ENCODE measurements around the gene GRIP2. TPM values are rescaled to one million over a fixed set of nuclear protein-coding genes. Genes with fewer than 3 reads are reported as not detected.

GRIP2 gene
- total RNA-seq, 1 donor from 2014 or later: 8.9 TPM

DNA sequence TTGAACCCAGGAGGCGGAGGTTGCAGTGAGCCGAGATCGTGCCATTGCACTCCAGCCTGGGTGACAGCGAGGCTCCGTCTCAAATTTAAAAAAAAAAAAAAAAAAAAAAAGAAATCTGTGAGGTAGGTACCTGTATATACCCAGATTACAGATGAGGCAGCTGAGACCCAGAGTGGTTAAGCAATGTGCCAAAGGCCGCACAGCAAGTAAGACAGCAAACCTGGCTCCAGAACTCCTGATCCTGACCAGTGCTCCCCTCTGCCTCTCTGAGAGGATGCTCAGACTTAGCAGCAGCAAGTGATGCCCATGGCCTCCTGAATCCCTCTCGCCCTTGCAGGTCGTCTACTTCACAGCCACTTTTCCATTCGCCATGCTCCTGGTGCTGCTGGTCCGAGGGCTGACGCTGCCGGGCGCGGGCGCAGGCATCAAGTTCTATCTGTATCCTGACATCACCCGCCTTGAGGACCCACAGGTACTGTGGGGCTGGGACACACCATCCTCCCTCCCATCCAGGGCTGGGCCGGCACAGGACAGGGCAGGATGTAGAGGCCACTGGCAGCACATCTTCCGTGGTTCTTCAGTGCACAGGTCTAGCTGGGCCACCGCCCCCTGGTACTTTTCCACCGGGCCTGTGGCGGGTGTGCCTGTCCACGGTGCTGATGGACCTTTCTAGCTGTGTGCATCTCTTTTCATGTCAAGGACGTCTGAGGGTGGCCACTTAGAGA, 73.8 kb downstream of the GRIP2 start:
- no peak overlapping the region for H3K9ac ChIP-seq (ENCODE audit: low read depth in 1 of 3, low read length in 3 of 3)
- H3K4me1 ChIP-seq (ENCODE audit: control insufficient read depth in 3 of 3, insufficient read depth in 3 of 3, low read length in 3 of 3): peaks cover 3 to 8% (median 8%) of the 10 kb centered on the region in 3 donors
- H3K36me3 ChIP-seq (ENCODE audit: control insufficient read depth in 3 of 3, insufficient read depth in 3 of 3, low read length in 3 of 3): peaks cover 41 to 55% (median 42%) of the 10 kb centered on the region in 3 donors

GRCh38 chr3:14465425-14465824, 74.7 kb downstream of the GRIP2 start:
- peaks cover 41 to 58% (median 42%) of the 10 kb centered on the region in 3 donors for H3K36me3 ChIP-seq (ENCODE audit: control insufficient read depth in 3 of 3, insufficient read depth in 3 of 3, low read length in 3 of 3)
- no peak overlapping the region for H3K9ac ChIP-seq (ENCODE audit: low read depth in 1 of 3, low read length in 3 of 3)
- no peak overlapping the region for H3K4me3 ChIP-seq (ENCODE audit: low read length in 3 of 3)
- no peaks in the 10 kb centered on the region for H3K27me3 ChIP-seq (ENCODE audit: control insufficient read depth in 3 of 3, insufficient read depth in 3 of 3, low read length in 3 of 3)
- H3K4me1 ChIP-seq (ENCODE audit: control insufficient read depth in 3 of 3, insufficient read depth in 3 of 3, low read length in 3 of 3): peaks cover 12 to 17% (median 17%) of the 10 kb centered on the region in 3 donors
- H3K9me3 ChIP-seq (ENCODE audit: control insufficient read depth in 3 of 3, low read length in 3 of 3): no peaks in the 10 kb centered on the region
- H3K27ac ChIP-seq (ENCODE audit: low read depth, low read length): no peak overlapping the region

More for the DNA sequence above, 73.8 kb downstream of the GRIP2 start:
- Histone ChIP-seq H3K4me3 (ENCODE audit: low read length in 3 of 3) (no peak overlapping the region), H3K27me3 (ENCODE audit: control insufficient read depth in 3 of 3, insufficient read depth in 3 of 3, low read length in 3 of 3) (no peaks in the 10 kb centered on the region), H3K9me3 (ENCODE audit: control insufficient read depth in 3 of 3, low read length in 3 of 3) (no peaks in the 10 kb centered on the region), H3K27ac (ENCODE audit: low read depth, low read length) (no peak overlapping the region)

DNA sequence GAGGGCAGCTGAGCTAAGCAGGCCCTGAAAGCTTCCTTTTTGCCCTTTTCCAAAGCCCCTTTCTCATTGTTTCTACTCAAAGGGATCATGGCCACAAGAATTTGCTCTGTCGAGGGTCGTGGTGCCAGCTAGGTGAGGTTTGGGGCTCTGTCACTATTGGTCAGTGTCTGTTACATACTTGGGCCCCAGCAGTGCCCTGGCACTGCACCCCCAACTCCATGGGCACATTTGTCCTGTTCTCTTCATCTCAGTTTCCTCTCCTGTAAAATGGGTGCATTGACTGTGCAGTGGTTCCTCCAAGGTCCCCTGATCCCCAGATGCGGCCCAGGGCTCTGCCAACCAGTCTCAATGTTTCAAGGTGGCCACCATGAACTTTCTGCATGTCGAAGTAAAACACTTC, 75.6 kb downstream of the GRIP2 start:
- no peaks in the 10 kb centered on the region for H3K9me3 ChIP-seq (ENCODE audit: control insufficient read depth in 3 of 3, low read length in 3 of 3)
- H3K4me1 ChIP-seq (ENCODE audit: control insufficient read depth in 3 of 3, insufficient read depth in 3 of 3, low read length in 3 of 3): peaks cover 16 to 21% (median 20%) of the 10 kb centered on the region in 3 donors
- H3K27me3 ChIP-seq (ENCODE audit: control insufficient read depth in 3 of 3, insufficient read depth in 3 of 3, low read length in 3 of 3): no peaks in the 10 kb centered on the region
- H3K9ac ChIP-seq (ENCODE audit: low read depth in 1 of 3, low read length in 3 of 3): no peak overlapping the region
- no peak overlapping the region for H3K4me3 ChIP-seq (ENCODE audit: low read length in 3 of 3)
- no peak overlapping the region for H3K27ac ChIP-seq (ENCODE audit: low read depth, low read length)
- H3K36me3 ChIP-seq (ENCODE audit: control insufficient read depth in 3 of 3, insufficient read depth in 3 of 3, low read length in 3 of 3): peaks cover 37 to 58% (median 42%) of the 10 kb centered on the region in 3 donors

GRCh38 chr3:14464141-14464465, 76.0 kb downstream of the GRIP2 start:
- Histone ChIP-seq H3K27ac (ENCODE audit: low read depth, low read length) (no peak overlapping the region), H3K9me3 (ENCODE audit: control insufficient read depth in 3 of 3, low read length in 3 of 3) (no peaks in the 10 kb centered on the region), H3K36me3 (ENCODE audit: control insufficient read depth in 3 of 3, insufficient read depth in 3 of 3, low read length in 3 of 3) (peaks cover 35 to 57% (median 46%) of the 10 kb centered on the region in 3 donors), H3K27me3 (ENCODE audit: control insufficient read depth in 3 of 3, insufficient read depth in 3 of 3, low read length in 3 of 3) (no peaks in the 10 kb centered on the region), H3K9ac (ENCODE audit: low read depth in 1 of 3, low read length in 3 of 3) (no peak overlapping the region), H3K4me1 (ENCODE audit: control insufficient read depth in 3 of 3, insufficient read depth in 3 of 3, low read length in 3 of 3) (peaks cover 16 to 21% (median 20%) of the 10 kb centered on the region in 3 donors), H3K4me3 (ENCODE audit: low read length in 3 of 3) (no peak overlapping the region)

DNA sequence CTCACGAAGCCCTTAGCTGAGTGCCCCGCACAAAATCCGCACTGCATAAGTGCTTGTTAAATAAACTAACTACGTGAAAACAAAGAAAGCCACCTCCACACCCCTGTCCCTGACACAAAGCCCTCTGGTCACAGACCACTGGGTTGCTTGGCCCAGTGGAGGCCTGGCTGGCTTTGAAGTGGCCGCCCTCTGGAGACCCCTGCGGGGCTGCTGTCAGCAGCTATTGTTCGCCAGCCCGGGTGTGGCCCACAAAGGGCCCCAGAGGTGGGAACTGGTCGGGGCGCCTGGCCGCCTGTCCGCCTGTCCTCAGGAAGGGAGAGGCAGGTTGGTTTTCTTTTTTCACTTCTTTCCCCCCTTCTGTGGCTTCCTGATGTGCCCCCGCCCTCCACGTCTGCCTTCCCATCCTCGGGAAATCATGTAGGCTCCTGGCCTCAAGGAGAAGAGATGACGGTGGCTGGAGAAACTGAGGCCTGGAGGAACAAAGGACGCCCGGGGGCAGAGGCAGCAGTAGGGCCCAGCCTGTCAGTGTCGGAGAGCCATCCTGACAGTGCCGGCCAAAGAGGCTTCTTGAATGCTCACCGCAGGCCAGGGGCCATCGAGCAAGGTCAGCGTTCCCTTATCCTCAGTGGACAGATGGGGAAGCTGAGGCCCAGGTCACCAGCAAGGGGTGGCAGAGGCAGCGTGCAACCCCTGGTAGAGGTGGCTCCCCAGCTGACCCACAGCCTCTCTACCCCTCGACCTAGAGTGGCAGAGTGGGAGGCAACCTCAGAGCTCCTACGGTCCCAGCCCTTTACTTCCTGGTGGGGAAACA, 76.6 kb downstream of the GRIP2 start:
- no peak overlapping the region for H3K27ac ChIP-seq (ENCODE audit: low read depth, low read length)
- H3K9ac ChIP-seq (ENCODE audit: low read depth in 1 of 3, low read length in 3 of 3): no peak overlapping the region
- peaks cover 35 to 54% (median 46%) of the 10 kb centered on the region in 3 donors for H3K36me3 ChIP-seq (ENCODE audit: control insufficient read depth in 3 of 3, insufficient read depth in 3 of 3, low read length in 3 of 3)
- no peak overlapping the region for H3K4me3 ChIP-seq (ENCODE audit: low read length in 3 of 3)
- peaks cover 16 to 21% (median 20%) of the 10 kb centered on the region in 3 donors for H3K4me1 ChIP-seq (ENCODE audit: control insufficient read depth in 3 of 3, insufficient read depth in 3 of 3, low read length in 3 of 3)
- H3K9me3 ChIP-seq (ENCODE audit: control insufficient read depth in 3 of 3, low read length in 3 of 3): no peaks in the 10 kb centered on the region
- H3K27me3 ChIP-seq (ENCODE audit: control insufficient read depth in 3 of 3, insufficient read depth in 3 of 3, low read length in 3 of 3): no peaks in the 10 kb centered on the region

GRCh38 chr3:14462738-14463137, 77.4 kb downstream of the GRIP2 start:
- H3K27me3 ChIP-seq (ENCODE audit: control insufficient read depth in 3 of 3, insufficient read depth in 3 of 3, low read length in 3 of 3): no peaks in the 10 kb centered on the region

GRCh38 chr3:14461748-14462324, 78.3 kb downstream of the GRIP2 start:
- Histone ChIP-seq H3K4me1 (ENCODE audit: control insufficient read depth in 3 of 3, insufficient read depth in 3 of 3, low read length in 3 of 3) (peaks cover 16 to 21% (median 19%) of the 10 kb centered on the region in 3 donors), H3K9ac (ENCODE audit: low read depth in 1 of 3, low read length in 3 of 3) (no peak overlapping the region), H3K27ac (ENCODE audit: low read depth, low read length) (no peak overlapping the region), H3K27me3 (ENCODE audit: control insufficient read depth in 3 of 3, insufficient read depth in 3 of 3, low read length in 3 of 3) (no peaks in the 10 kb centered on the region), H3K4me3 (ENCODE audit: low read length in 3 of 3) (no peak overlapping the region), H3K36me3 (ENCODE audit: control insufficient read depth in 3 of 3, insufficient read depth in 3 of 3, low read length in 3 of 3) (peaks cover 28 to 47% (median 38%) of the 10 kb centered on the region in 3 donors), H3K9me3 (ENCODE audit: control insufficient read depth in 3 of 3, low read length in 3 of 3) (no peaks in the 10 kb centered on the region)

More at GRCh38 chr3:14462738-14463137, 77.4 kb downstream of the GRIP2 start:
- H3K27ac ChIP-seq (ENCODE audit: low read depth, low read length): no peak overlapping the region
- H3K36me3 ChIP-seq (ENCODE audit: control insufficient read depth in 3 of 3, insufficient read depth in 3 of 3, low read length in 3 of 3): peaks cover 35 to 54% (median 46%) of the 10 kb centered on the region in 3 donors
- peaks cover 16 to 21% (median 20%) of the 10 kb centered on the region in 3 donors for H3K4me1 ChIP-seq (ENCODE audit: control insufficient read depth in 3 of 3, insufficient read depth in 3 of 3, low read length in 3 of 3)
- H3K9me3 ChIP-seq (ENCODE audit: control insufficient read depth in 3 of 3, low read length in 3 of 3): no peaks in the 10 kb centered on the region
- H3K9ac ChIP-seq (ENCODE audit: low read depth in 1 of 3, low read length in 3 of 3): no peak overlapping the region
- H3K4me3 ChIP-seq (ENCODE audit: low read length in 3 of 3): no peak overlapping the region

DNA sequence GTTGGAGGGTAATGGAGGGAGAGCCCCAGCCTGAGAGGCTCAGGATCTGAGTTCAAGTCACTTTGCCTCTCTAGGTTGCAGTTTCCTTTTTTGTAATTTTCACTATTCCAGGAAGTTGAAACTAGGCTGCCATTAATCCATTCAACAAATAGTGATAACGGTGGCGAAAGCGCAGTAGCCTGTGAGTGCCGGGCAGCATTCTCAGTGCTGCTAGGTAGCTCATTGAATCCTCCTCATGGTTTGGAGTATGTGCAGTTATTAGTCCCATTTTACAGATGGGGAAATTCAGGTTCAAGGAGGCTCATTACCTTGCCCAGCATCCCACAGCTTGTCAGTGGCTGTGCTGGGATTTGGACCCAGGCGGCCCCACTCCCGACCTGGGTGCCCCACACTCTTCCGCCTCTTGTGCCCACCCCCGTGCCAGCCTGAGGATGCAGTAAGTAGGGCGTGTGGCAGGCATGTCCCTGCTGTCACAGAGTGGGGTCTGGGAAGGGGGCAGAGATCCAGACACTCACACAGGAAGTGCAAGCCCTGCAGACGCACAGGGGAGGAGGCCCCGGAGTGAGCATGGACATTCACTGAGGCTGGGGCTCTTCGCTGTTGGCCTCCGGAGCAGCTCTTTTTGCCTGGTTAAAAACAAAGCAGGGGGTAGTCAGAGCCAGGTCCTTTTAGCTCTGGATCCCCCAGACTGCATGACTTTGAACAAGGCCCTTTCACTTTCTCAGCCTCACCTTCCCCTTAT, 79.0 kb downstream of the GRIP2 start:
- no peak overlapping the region for H3K4me3 ChIP-seq (ENCODE audit: low read length in 3 of 3)
- peak overlapping the region in 2 of 3 donors; percentile 14 to 70 for H3K9ac ChIP-seq (ENCODE audit: low read depth in 1 of 3, low read length in 3 of 3)
- peaks cover 16 to 25% (median 19%) of the 10 kb centered on the region in 3 donors for H3K4me1 ChIP-seq (ENCODE audit: control insufficient read depth in 3 of 3, insufficient read depth in 3 of 3, low read length in 3 of 3)
- no peaks in the 10 kb centered on the region for H3K9me3 ChIP-seq (ENCODE audit: control insufficient read depth in 3 of 3, low read length in 3 of 3)
- peaks cover 25 to 40% (median 32%) of the 10 kb centered on the region in 3 donors for H3K36me3 ChIP-seq (ENCODE audit: control insufficient read depth in 3 of 3, insufficient read depth in 3 of 3, low read length in 3 of 3)
- H3K27ac ChIP-seq (ENCODE audit: low read depth, low read length): peak overlapping the region; percentile 64
- no peaks in the 10 kb centered on the region for H3K27me3 ChIP-seq (ENCODE audit: control insufficient read depth in 3 of 3, insufficient read depth in 3 of 3, low read length in 3 of 3)

- H3K36me3 ChIP-seq (ENCODE audit: control insufficient read depth in 3 of 3, insufficient read depth in 3 of 3, low read length in 3 of 3): peaks cover 22 to 40% (median 32%) of the 10 kb centered on the region in 3 donors
Observed at GRCh38 chr3:14460342-14461005, 79.7 kb downstream of the GRIP2 start.

More at GRCh38 chr3:14460342-14461005, 79.7 kb downstream of the GRIP2 start:
- Histone ChIP-seq H3K9me3 (ENCODE audit: control insufficient read depth in 3 of 3, low read length in 3 of 3) (no peaks in the 10 kb centered on the region), H3K9ac (ENCODE audit: low read depth in 1 of 3, low read length in 3 of 3) (peak overlapping the region in 1 of 3 donors; percentile 70), H3K4me1 (ENCODE audit: control insufficient read depth in 3 of 3, insufficient read depth in 3 of 3, low read length in 3 of 3) (peaks cover 20 to 32% (median 25%) of the 10 kb centered on the region in 3 donors), H3K4me3 (ENCODE audit: low read length in 3 of 3) (no peak overlapping the region), H3K27me3 (ENCODE audit: control insufficient read depth in 3 of 3, insufficient read depth in 3 of 3, low read length in 3 of 3) (peaks cover 0 to 2% (median 0%) of the 10 kb centered on the region in 3 donors), H3K27ac (ENCODE audit: low read depth, low read length) (peak overlapping the region; percentile 64)

All from skeletal muscle tissue (tissue), 4 donors.